ENCODE results near the gene GPR68.
"Not testable (repeated sequence)": the region's sequence is repeated elsewhere in the genome, so short reads cannot be mapped to it uniquely, and the experiment has no call there.

The GPR68 gene

GRCh38 chr14:91272341-91273272, 28.1 kb upstream of the GPR68 start:
- DNase-seq = no peak

GRCh38 chr14:91271639-91272038, 27.1 kb upstream of the GPR68 start:
- DNase-seq = no peak

- DNase-seq = peak in 1 of 2 experiments; percentile 49
Observed at GRCh38 chr14:91270619-91271018, 26.1 kb upstream of the GPR68 start.

- no peak for DNase-seq
Observed at GRCh38 chr14:91270188-91270587, 25.7 kb upstream of the GPR68 start.

GRCh38 chr14:91269076-91269991, 24.8 kb upstream of the GPR68 start:
- peak; percentile 65 to 85 for DNase-seq

- DNase-seq = no peak
Observed at GRCh38 chr14:91267965-91268437, 23.5 kb upstream of the GPR68 start.

GRCh38 chr14:91266276-91266675, 21.8 kb upstream of the GPR68 start:
- DNase-seq = not testable (repeated sequence)

- no peak for DNase-seq
Observed at GRCh38 chr14:91265404-91265803, 20.9 kb upstream of the GPR68 start.

- no peak for DNase-seq
Observed at GRCh38 chr14:91264151-91265150, 19.9 kb upstream of the GPR68 start.

GRCh38 chr14:91263329-91263728, 18.8 kb upstream of the GPR68 start:
- no peak for DNase-seq

- DNase-seq = no peak
Observed at GRCh38 chr14:91261986-91262549, 17.6 kb upstream of the GPR68 start.

- no peak for DNase-seq
Observed at GRCh38 chr14:91261115-91261514, 16.6 kb upstream of the GPR68 start.

- DNase-seq = no peak
Observed at GRCh38 chr14:91258876-91259275, 14.4 kb upstream of the GPR68 start.

GRCh38 chr14:91258011-91258618, 13.6 kb upstream of the GPR68 start:
- DNase-seq = no peak

GRCh38 chr14:91257328-91258010, 13.0 kb upstream of the GPR68 start:
- peak; percentile 59 to 83 for DNase-seq

- no peak for DNase-seq
Observed at GRCh38 chr14:91256661-91257060, 12.2 kb upstream of the GPR68 start.

- DNase-seq = peak; percentile 52 to 82
Observed at GRCh38 chr14:91255026-91255695, 10.7 kb upstream of the GPR68 start.

- peak in 1 of 2 experiments; percentile 58 for DNase-seq
Observed at GRCh38 chr14:91254461-91254860, 10.0 kb upstream of the GPR68 start.

GRCh38 chr14:91253795-91254323, 9.4 kb upstream of the GPR68 start:
- DNase-seq = no peak
